Effector memory CD4-positive, alpha-beta T cell (primary cell): Measurements from ENCODE around the gene PDE4D.

Experiments used
- DNase-seq, 3 donors: peaks; one replicate each; pipeline ENCODE4 v3.0.0-alpha.2; 2020
- H3K27ac ChIP-seq: 2 replicates; pipeline ENCODE4 v1.7.0; 2013; ENCODE audit warnings: mild to moderate bottlenecking, low read length, moderate library complexity; ENCODE audit not compliant: insufficient read depth, poor library complexity, severe bottlenecking
- H3K27me3 ChIP-seq: replicated peaks from 2 replicates; pipeline ENCODE4 v1.7.0; 2013; ENCODE audit warnings: mild to moderate bottlenecking, low read length; ENCODE audit not compliant: insufficient read depth, control insufficient read depth, poor library complexity, severe bottlenecking
- H3K36me3 ChIP-seq: 2 replicates; pipeline ENCODE4 v1.7.0; 2013; ENCODE audit warnings: mild to moderate bottlenecking, low read length, moderate library complexity; ENCODE audit not compliant: control insufficient read depth, insufficient read depth
- H3K4me1 ChIP-seq: 2 replicates; pipeline ENCODE4 v1.7.0; 2013; ENCODE audit warnings: low read length, mild to moderate bottlenecking; ENCODE audit not compliant: control insufficient read depth, insufficient read depth, poor library complexity, severe bottlenecking
- H3K4me3 ChIP-seq: 2 replicates; pipeline ENCODE4 v1.7.0; 2013; ENCODE audit warnings: low read length, low read depth, mild to moderate bottlenecking; ENCODE audit not compliant: insufficient read depth, poor library complexity, severe bottlenecking
- H3K9me3 ChIP-seq: 2 replicates; pipeline ENCODE4 v1.7.0; 2013; ENCODE audit warnings: mild to moderate bottlenecking, low read length, moderate library complexity; ENCODE audit not compliant: control insufficient read depth

The PDE4D gene

GRCh38 chr5:59704936-59705335, 188.6 kb downstream of the PDE4D start:
- Histone ChIP-seq H3K4me1 (no peaks in the 10 kb centered on the region), H3K36me3 (no peaks in the 10 kb centered on the region), H3K27me3 (no peaks in the 10 kb centered on the region), H3K27ac (no peak overlapping the region), H3K9me3 (no peaks in the 10 kb centered on the region), H3K4me3 (no peak overlapping the region)
- DNase-seq, result no peak

- H3K9me3 ChIP-seq, result no peaks in the 10 kb centered on the region
- H3K27ac ChIP-seq, result no peak overlapping the region
- DNase-seq, result no peak
- H3K36me3 ChIP-seq, result no peaks in the 10 kb centered on the region
- H3K27me3 ChIP-seq, result no peaks in the 10 kb centered on the region
- H3K4me1 ChIP-seq, result no peaks in the 10 kb centered on the region
- no peak overlapping the region for H3K4me3 ChIP-seq
Measured at GRCh38 chr5:59703789-59704188, 189.7 kb downstream of the PDE4D start.

- DNase-seq, result no peak
- Histone ChIP-seq H3K27me3 (no peaks in the 10 kb centered on the region), H3K9me3 (no peaks in the 10 kb centered on the region), H3K4me1 (no peaks in the 10 kb centered on the region), H3K27ac (no peak overlapping the region), H3K36me3 (no peaks in the 10 kb centered on the region), H3K4me3 (no peak overlapping the region)
Measured at GRCh38 chr5:59698207-59699178, 195.0 kb downstream of the PDE4D start.

DNA sequence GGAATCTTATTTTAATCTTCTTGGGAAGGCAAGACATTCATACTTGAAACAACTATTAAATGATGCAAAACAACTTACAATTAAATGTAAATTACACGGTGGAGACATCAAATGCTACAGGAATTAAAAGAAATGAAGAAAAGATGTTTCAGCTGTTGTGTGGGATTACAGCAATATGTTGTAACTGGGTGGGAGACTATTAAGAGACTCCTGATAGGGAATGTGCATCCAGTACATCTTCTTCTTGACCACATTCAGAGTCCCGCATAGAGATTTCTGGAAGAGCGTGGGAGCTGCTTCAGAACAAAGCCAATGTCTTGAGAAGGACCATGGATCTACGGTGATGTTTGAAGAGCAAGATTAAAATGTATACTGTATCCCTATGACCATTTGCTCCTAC, 199.1 kb downstream of the PDE4D start:
- H3K9me3 ChIP-seq, result no peaks in the 10 kb centered on the region
- H3K27me3 ChIP-seq, result no peaks in the 10 kb centered on the region

DNA sequence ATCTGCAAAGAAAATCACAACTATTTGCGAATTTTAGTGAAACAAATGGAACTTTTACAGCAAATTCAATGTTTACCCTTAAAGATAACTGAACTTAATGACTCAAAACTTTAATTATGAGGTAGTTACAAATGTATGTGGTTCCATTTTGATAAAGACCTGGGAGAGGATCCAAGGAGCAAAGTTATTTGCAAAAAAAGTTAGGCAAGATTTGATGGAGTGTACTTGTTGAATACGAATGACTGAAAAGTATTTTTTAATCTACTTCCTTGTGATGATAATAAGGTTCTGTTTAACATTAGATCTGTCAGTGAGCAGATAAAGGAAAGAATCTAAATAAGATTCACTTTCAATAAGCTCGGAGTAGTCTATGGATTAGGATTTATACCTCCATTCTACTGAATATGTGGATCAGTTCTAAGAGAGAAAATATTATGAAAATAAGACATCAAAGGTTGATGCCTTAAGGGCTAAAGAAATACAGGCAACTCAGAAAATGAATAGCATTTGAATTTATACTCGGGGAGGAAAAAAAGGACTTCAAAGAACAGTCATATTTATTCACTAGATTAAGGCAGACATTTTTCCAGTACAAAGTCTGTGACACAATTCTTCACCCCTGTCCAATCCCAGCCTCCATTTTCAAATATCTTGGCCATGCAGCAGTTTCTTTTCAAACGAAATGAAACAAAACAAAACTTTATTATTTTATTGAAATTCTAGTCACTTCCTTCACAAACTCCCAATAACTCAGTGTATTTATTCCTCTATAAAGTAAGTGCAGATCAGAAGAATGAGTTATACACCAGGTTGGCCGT, 199.8 kb downstream of the PDE4D start:
- H3K9me3 ChIP-seq, result no peaks in the 10 kb centered on the region
- DNase-seq, result no peak
- no peaks in the 10 kb centered on the region for H3K36me3 ChIP-seq
- H3K4me3 ChIP-seq, result no peak overlapping the region
- no peak overlapping the region for H3K27ac ChIP-seq
- H3K4me1 ChIP-seq, result no peaks in the 10 kb centered on the region
- H3K27me3 ChIP-seq, result no peaks in the 10 kb centered on the region

More for the DNA sequence above, 199.1 kb downstream of the PDE4D start:
- Histone ChIP-seq H3K27ac (no peak overlapping the region), H3K4me1 (no peaks in the 10 kb centered on the region), H3K36me3 (no peaks in the 10 kb centered on the region), H3K4me3 (no peak overlapping the region)
- no peak for DNase-seq

GRCh38 chr5:59685793-59686192, 207.7 kb downstream of the PDE4D start:
- Histone ChIP-seq H3K36me3 (no peaks in the 10 kb centered on the region), H3K27ac (no peak overlapping the region), H3K4me1 (no peaks in the 10 kb centered on the region), H3K9me3 (no peaks in the 10 kb centered on the region), H3K4me3 (no peak overlapping the region), H3K27me3 (no peaks in the 10 kb centered on the region)
- no peak for DNase-seq

GRCh38 chr5:59685191-59685530, 208.4 kb downstream of the PDE4D start:
- Histone ChIP-seq H3K36me3 (no peaks in the 10 kb centered on the region), H3K27me3 (no peaks in the 10 kb centered on the region), H3K9me3 (no peaks in the 10 kb centered on the region), H3K4me1 (no peaks in the 10 kb centered on the region), H3K27ac (no peak overlapping the region), H3K4me3 (no peak overlapping the region)
- DNase-seq, result no peak

- H3K36me3 ChIP-seq, result no peaks in the 10 kb centered on the region
- H3K4me3 ChIP-seq, result no peak overlapping the region
- DNase-seq, result no peak
- H3K27me3 ChIP-seq, result no peaks in the 10 kb centered on the region
- H3K4me1 ChIP-seq, result no peaks in the 10 kb centered on the region
- no peaks in the 10 kb centered on the region for H3K9me3 ChIP-seq
- H3K27ac ChIP-seq, result no peak overlapping the region
Measured at GRCh38 chr5:59684388-59685190, 208.9 kb downstream of the PDE4D start.

- Histone ChIP-seq H3K36me3 (no peaks in the 10 kb centered on the region), H3K4me1 (no peaks in the 10 kb centered on the region), H3K4me3 (no peak overlapping the region), H3K27ac (no peak overlapping the region), H3K27me3 (no peaks in the 10 kb centered on the region), H3K9me3 (no peaks in the 10 kb centered on the region)
- no peak for DNase-seq
Measured at GRCh38 chr5:59683311-59683710, 210.2 kb downstream of the PDE4D start.
